K562 (cell line): ENCODE results near the gene DNAJB12. TPM values are rescaled to one million over a fixed set of nuclear protein-coding genes. Genes with fewer than 3 reads are reported as not detected.

Experiments used
- ATAC-seq: fragments of 200-7000 bp; cut with Tn5 transposase; 3 replicates; pipeline ENCODE4 v1.9.1; 2020; ENCODE audit warnings: moderate library complexity
- BruUV-seq: library from RNA; stranded (reverse); fragments of 400-500 nt; replicated peaks from 2 replicates; lab custom pipeline; 2021; lab: Mats Ljungman, UMichigan
- CTCF ChIA-PET: fragments of 300-600 bp; formaldehyde crosslinking; extraction: SDS; loops from one replicate; lab custom pipeline; 2021; ENCODE audit warnings: low intra/inter-chr PET ratio; lab: Yijun Ruan, JAX
- POLR2A ChIA-PET: fragments of 300-600, 350-650 bp; sonication (Branson Sonifier 250); formaldehyde crosslinking; extraction: SDS; loops from one replicate; lab custom pipeline; 2021; ENCODE audit warnings: antibody characterized with exemption, inconsistent platforms; lab: Yijun Ruan, JAX
- DNase-seq, 4 experiments: peaks; one replicate each; pipeline versions ENCODE4 v3.0.0 to v3.0.0-alpha.2; 2011 to 2018; ENCODE audit warnings: low spot score in 3 of 4, mixed read lengths in 3 of 4; ENCODE audit errors: extremely low read depth in 1 of 4
- FAIRE-seq: peaks from 2 replicates; lab custom pipeline; 2011; peaks lifted over from hg19 to GRCh38; lab: Jason Lieb, UNC
- H2AFZ ChIP-seq: 2 replicates; pipeline ENCODE4 v1.6.0; 2011; ENCODE audit warnings: low read depth, low read length, control low read depth, inconsistent platforms
- H3K27ac ChIP-seq: fragments of 200-600 bp; 3 replicates; pipeline ENCODE4 v1.8.0; 2011; ENCODE audit warnings: low read depth, mild to moderate bottlenecking, control low read depth, inconsistent platforms, low read length, moderate library complexity, mixed read lengths; ENCODE audit errors: extremely low read depth
- H3K27me3 ChIP-seq, 2 experiments: fragments of 300-600 bp in 1 of 2; 2 replicates in 1 of 2; 3 replicates in 1 of 2; pipeline versions ENCODE4 v1.6.0 to v1.8.0; 2011; ENCODE audit warnings: inconsistent platforms in 2 of 2, low read length in 2 of 2, mild to moderate bottlenecking in 1 of 2, mixed read lengths in 1 of 2, moderate library complexity in 1 of 2; ENCODE audit not compliant: control insufficient read depth in 2 of 2, insufficient read depth in 2 of 2
- H3K36me3 ChIP-seq: fragments of 300-600 bp; 3 replicates; pipeline ENCODE4 v1.8.0; 2011; ENCODE audit warnings: mild to moderate bottlenecking, low read length, inconsistent platforms; ENCODE audit not compliant: control insufficient read depth, insufficient read depth
- H3K4me1 ChIP-seq, 2 experiments: fragments of 200-600 bp in 1 of 2; replicated peaks in 1 of 2; 2 replicates in 1 of 2; 3 replicates in 1 of 2; pipeline versions ENCODE4 v1.5.1 to v1.8.0; 2011; ENCODE audit warnings: inconsistent platforms in 2 of 2, low read length in 2 of 2, mild to moderate bottlenecking in 1 of 2, mixed read lengths in 1 of 2, moderate library complexity in 1 of 2; ENCODE audit not compliant: control insufficient read depth in 2 of 2, insufficient read depth in 2 of 2
- H3K4me2 ChIP-seq: 2 replicates; pipeline ENCODE4 v1.6.1; 2011; ENCODE audit warnings: low read length, control low read depth, inconsistent platforms, mixed read lengths; ENCODE audit not compliant: insufficient read depth
- H3K4me3 ChIP-seq: fragments of 200-600 bp; sonication (generic), shearing (Covaris generic); 2 replicates; pipeline ENCODE4 v1.5.1; 2016; ENCODE audit warnings: control low read depth, inconsistent platforms
- H3K79me2 ChIP-seq: fragments of 200-600 bp; 3 replicates; pipeline ENCODE4 v1.8.0; 2011; ENCODE audit warnings: low read length, inconsistent platforms; ENCODE audit not compliant: control insufficient read depth, insufficient read depth
- H3K9ac ChIP-seq, 2 experiments: 2 replicates each; pipeline versions ENCODE4 v1.6.0 to v1.6.1; 2011; ENCODE audit warnings: low read depth in 2 of 2, low read length in 2 of 2, control low read depth in 1 of 2, inconsistent platforms in 1 of 2, mild to moderate bottlenecking in 1 of 2, mixed read lengths in 1 of 2; ENCODE audit not compliant: insufficient read depth in 1 of 2
- H3K9me1 ChIP-seq: one replicate; pipeline ENCODE4 v1.6.0; 2011; ENCODE audit warnings: inconsistent platforms, mild to moderate bottlenecking, low read length, moderate library complexity; ENCODE audit not compliant: control insufficient read depth, insufficient read depth
- H3K9me3 ChIP-seq: replicated peaks from 2 replicates; pipeline ENCODE4 v1.5.1; 2011; ENCODE audit warnings: low read depth, low read length, inconsistent platforms; ENCODE audit not compliant: control insufficient read depth, insufficient read depth
- H4K20me1 ChIP-seq: replicated peaks from 2 replicates; pipeline ENCODE4 v1.6.1; 2011; ENCODE audit warnings: low read length, inconsistent platforms, mixed read lengths; ENCODE audit not compliant: control insufficient read depth, insufficient read depth
- C11orf30 ChIP-seq: fragments of 450-650 bp; IDR thresholded peaks from 2 replicates; pipeline ENCODE4 v1.6.1; 2016; ENCODE audit warnings: low read depth, mild to moderate bottlenecking
- MAFF ChIP-seq: IDR thresholded peaks from 2 replicates; pipeline ENCODE4 v1.6.1; 2012; ENCODE audit warnings: low read length, improper control_type of control experiment
- MAFG ChIP-seq: fragments of 450-650 bp; conservative IDR thresholded peaks from 2 replicates; pipeline ENCODE4 v1.6.1; 2016; ENCODE audit warnings: missing genetic modification characterization, missing compliant biosample characterization
- MAFK ChIP-seq: IDR thresholded peaks from 2 replicates; pipeline ENCODE4 v1.6.1; 2011; ENCODE audit warnings: low read length, improper control_type of control experiment
- POLR3A ChIP-seq: IDR thresholded peaks from 2 replicates; pipeline ENCODE4 v1.6.1; 2011; ENCODE audit warnings: borderline replicate concordance, mild to moderate bottlenecking, moderate library complexity; ENCODE audit not compliant: insufficient read length, insufficient read depth; ENCODE audit errors: extremely low read depth
- PTTG1 ChIP-seq: fragments of 450-650 bp; IDR thresholded peaks from 2 replicates; pipeline ENCODE4 v1.6.1; 2016; ENCODE audit warnings: low read depth, mild to moderate bottlenecking, missing genetic modification characterization, missing compliant biosample characterization
- RFX7 ChIP-seq: fragments of 250-450 bp; sonication (Bioruptor Pico); IDR thresholded peaks from 2 replicates; pipeline ENCODE4 v1.5.1; 2021; ENCODE audit warnings: mild to moderate bottlenecking
- ZNF316 ChIP-seq: fragments of 450-650 bp; IDR thresholded peaks from 2 replicates; pipeline ENCODE4 v1.6.1; 2016
- WGBS: fragments of 100-300 bp; shearing (Covaris generic); methylation state at CpG from one replicate; pipeline ENCODE4 v1.1.6; 2016; ENCODE audit warnings: low coverage, mixed read lengths; ENCODE audit not compliant: insufficient coverage; ENCODE audit errors: missing lambda C conversion rate; 5-methylcytosine and 5-hydroxymethylcytosine counted together
- in situ Hi-C: fragments of 300-500 bp; cut with MboI; formaldehyde crosslinking; loops from 4 replicates; pipeline ENCODE4 v1.15.0; 2018; ENCODE audit warnings: inconsistent platforms, mixed read lengths
- intact Hi-C: fragments of 100-400 bp; cut with micrococcal nuclease; formaldehyde crosslinking; loops from 2 replicates; pipeline ENCODE4 v1.14.2; 2022
- polyA plus RNA-seq, 8 experiments: library from polyadenylated mRNA; depleted of rRNA in 4 of 8; stranded (reverse) in 5 of 8; unstranded in 3 of 8; fragments of >200 nt; fragmentation: Nextera tagmentation in 2 of 8; fragmentation: Illumina TruSeq in 1 of 8; extraction: Ambion mirVana in 2 of 8; extraction: Trizol in 1 of 8; gene quantifications; 2 replicates each; pipeline versions ENCODE4 v1.2.1 to v1.2.3, GENCODE V29; 2011 to 2014; ENCODE audit warnings: inconsistent platforms in 1 of 8, missing spikeins in 1 of 8
- total RNA-seq, 7 experiments: library from RNA; depleted of rRNA in 6 of 7; stranded (reverse); fragments of >200 nt in 6 of 7; fragmentation: Illumina TruSeq in 2 of 7; extraction: Trizol in 2 of 7; gene quantifications; 2 replicates each; pipeline versions ENCODE4 v1.2.1 to v1.2.3, GENCODE V29; 2011 to 2021; ENCODE audit warnings: low replicate concordance in 1 of 7
- TF ChIP-seq, protein P1 (sequence below): sonication (generic); formaldehyde crosslinking; IDR thresholded peaks from 2 replicates; pipeline ENCODE4 v1.8.1; 2023; ENCODE audit warnings: mild to moderate bottlenecking, missing genetic modification reagents, moderate library complexity

The DNAJB12 gene
- total and polyA plus RNA-seq, 9 of the 15 experiments (the other 6 are each of a cell fraction or from before 2014, with no cell fraction given), result 3.5 to 31.5 (median 20.3) TPM

DNA sequence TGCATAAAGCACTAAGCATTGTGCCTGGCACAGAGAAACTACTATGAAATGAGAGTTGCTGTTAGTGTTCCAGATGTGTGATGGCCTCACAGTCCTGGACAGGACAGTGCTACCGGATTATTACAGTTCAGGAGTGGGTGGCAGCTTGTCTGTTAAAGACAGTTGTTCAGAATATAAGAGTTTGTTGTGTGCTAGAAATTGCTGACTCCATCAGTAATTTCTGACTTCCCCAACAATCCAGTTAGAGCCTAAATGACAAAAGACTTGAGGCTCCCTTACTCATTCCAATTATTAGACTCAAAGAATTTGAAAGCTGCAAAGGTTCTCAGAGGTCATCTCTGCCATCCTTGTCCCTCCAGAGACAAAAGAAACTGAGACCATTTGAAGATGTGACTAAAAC lies 34.3 kb upstream of the DNAJB12 start:
- TF ChIP-seq MAFK, result peak; percentile 40; the same call in 1 of the 2 replicates
- peak; percentile 87 for TF ChIP-seq ZNF316
- peak; percentile 56 for TF ChIP-seq MAFF
- TF ChIP-seq, protein P1, sequence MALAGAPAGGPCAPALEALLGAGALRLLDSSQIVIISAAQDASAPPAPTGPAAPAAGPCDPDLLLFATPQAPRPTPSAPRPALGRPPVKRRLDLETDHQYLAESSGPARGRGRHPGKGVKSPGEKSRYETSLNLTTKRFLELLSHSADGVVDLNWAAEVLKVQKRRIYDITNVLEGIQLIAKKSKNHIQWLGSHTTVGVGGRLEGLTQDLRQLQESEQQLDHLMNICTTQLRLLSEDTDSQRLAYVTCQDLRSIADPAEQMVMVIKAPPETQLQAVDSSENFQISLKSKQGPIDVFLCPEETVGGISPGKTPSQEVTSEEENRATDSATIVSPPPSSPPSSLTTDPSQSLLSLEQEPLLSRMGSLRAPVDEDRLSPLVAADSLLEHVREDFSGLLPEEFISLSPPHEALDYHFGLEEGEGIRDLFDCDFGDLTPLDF (CRISPR knock-in tag), result no peak
- no peak for TF ChIP-seq PTTG1 (tag)
- TF ChIP-seq POLR3A, result no peak
- peak; percentile 74 for TF ChIP-seq C11orf30
- peak; percentile 53; the same call in 1 of the 2 replicates for TF ChIP-seq MAFG (tag)
- no peak for TF ChIP-seq RFX7
- no peak overlapping the region for H3K4me2 ChIP-seq
- no peak for ATAC-seq
- H3K9me3 ChIP-seq, result no peaks in the 10 kb centered on the region
- DNase-seq, result no peak
- H3K27me3 ChIP-seq, result no peaks in the 10 kb centered on the region
- in situ Hi-C loops (no loop called here), intact Hi-C loops (no loop called here)
- peaks cover 0 to 12% of the 10 kb centered on the region in 2 experiments; a peak in 1 of 5 replicates for H3K4me1 ChIP-seq
- ChIA-PET POLR2A (no interaction called here), CTCF (no interaction called here)
- no peaks in the 10 kb centered on the region for H3K9me1 ChIP-seq
- FAIRE-seq, result no peak
- no peak overlapping the region for H3K27ac ChIP-seq
- H3K36me3 ChIP-seq, result 0 out of 3 replicates have a peak, but pooled peaks cover 2% of the 10 kb centered on the region
- H3K9ac ChIP-seq, result no peak overlapping the region
- H4K20me1 ChIP-seq, result no peaks in the 10 kb centered on the region
- H2AFZ ChIP-seq, result no peak overlapping the region
- H3K4me3 ChIP-seq, result no peak overlapping the region
- no TSS peak for BruUV-seq
- WGBS, result 100% methylated on average over 1 of the region's 1 CpG
- no peaks in the 10 kb centered on the region for H3K79me2 ChIP-seq
